K562 (cell line): Measurements from ENCODE around the gene SCPEP1. TPM values are rescaled to one million over a fixed set of nuclear protein-coding genes. Genes with fewer than 3 reads are reported as not detected.

ENCODE experiments used
- ATAC-seq: fragments of 200-7000 bp; cut with Tn5 transposase; 3 replicates; pipeline ENCODE4 v1.9.1; 2020; ENCODE audit warnings: moderate library complexity
- BruUV-seq: library from RNA; stranded (reverse); fragments of 400-500 nt; replicated peaks from 2 replicates; lab custom pipeline; 2021; lab: Mats Ljungman, UMichigan
- CTCF ChIA-PET: fragments of 300-600 bp; formaldehyde crosslinking; extraction: SDS; loops from one replicate; lab custom pipeline; 2021; ENCODE audit warnings: low intra/inter-chr PET ratio; lab: Yijun Ruan, JAX
- POLR2A ChIA-PET: fragments of 300-600, 350-650 bp; sonication (Branson Sonifier 250); formaldehyde crosslinking; extraction: SDS; loops from one replicate; lab custom pipeline; 2021; ENCODE audit warnings: antibody characterized with exemption, inconsistent platforms; lab: Yijun Ruan, JAX
- DNase-seq, 4 experiments: peaks; one replicate each; pipeline versions ENCODE4 v3.0.0 to v3.0.0-alpha.2; 2011 to 2018; ENCODE audit warnings: low spot score in 3 of 4, mixed read lengths in 3 of 4; ENCODE audit errors: extremely low read depth in 1 of 4
- FAIRE-seq: peaks from 2 replicates; lab custom pipeline; 2011; peaks lifted over from hg19 to GRCh38; lab: Jason Lieb, UNC
- H2AFZ ChIP-seq: 2 replicates; pipeline ENCODE4 v1.6.0; 2011; ENCODE audit warnings: low read depth, low read length, control low read depth, inconsistent platforms
- H3K27ac ChIP-seq: fragments of 200-600 bp; 3 replicates; pipeline ENCODE4 v1.8.0; 2011; ENCODE audit warnings: low read depth, mild to moderate bottlenecking, control low read depth, inconsistent platforms, low read length, moderate library complexity, mixed read lengths; ENCODE audit errors: extremely low read depth
- H3K27me3 ChIP-seq, 2 experiments: fragments of 300-600 bp in 1 of 2; 2 replicates in 1 of 2; 3 replicates in 1 of 2; pipeline versions ENCODE4 v1.6.0 to v1.8.0; 2011; ENCODE audit warnings: inconsistent platforms in 2 of 2, low read length in 2 of 2, mild to moderate bottlenecking in 1 of 2, mixed read lengths in 1 of 2, moderate library complexity in 1 of 2; ENCODE audit not compliant: control insufficient read depth in 2 of 2, insufficient read depth in 2 of 2
- H3K36me3 ChIP-seq: fragments of 300-600 bp; 3 replicates; pipeline ENCODE4 v1.8.0; 2011; ENCODE audit warnings: mild to moderate bottlenecking, low read length, inconsistent platforms; ENCODE audit not compliant: control insufficient read depth, insufficient read depth
- H3K4me1 ChIP-seq, 2 experiments: fragments of 200-600 bp in 1 of 2; replicated peaks in 1 of 2; 2 replicates in 1 of 2; 3 replicates in 1 of 2; pipeline versions ENCODE4 v1.5.1 to v1.8.0; 2011; ENCODE audit warnings: inconsistent platforms in 2 of 2, low read length in 2 of 2, mild to moderate bottlenecking in 1 of 2, mixed read lengths in 1 of 2, moderate library complexity in 1 of 2; ENCODE audit not compliant: control insufficient read depth in 2 of 2, insufficient read depth in 2 of 2
- H3K4me2 ChIP-seq: 2 replicates; pipeline ENCODE4 v1.6.1; 2011; ENCODE audit warnings: low read length, control low read depth, inconsistent platforms, mixed read lengths; ENCODE audit not compliant: insufficient read depth
- H3K4me3 ChIP-seq: fragments of 200-600 bp; sonication (generic), shearing (Covaris generic); 2 replicates; pipeline ENCODE4 v1.5.1; 2016; ENCODE audit warnings: control low read depth, inconsistent platforms
- H3K79me2 ChIP-seq: fragments of 200-600 bp; 3 replicates; pipeline ENCODE4 v1.8.0; 2011; ENCODE audit warnings: low read length, inconsistent platforms; ENCODE audit not compliant: control insufficient read depth, insufficient read depth
- H3K9ac ChIP-seq, 2 experiments: 2 replicates each; pipeline versions ENCODE4 v1.6.0 to v1.6.1; 2011; ENCODE audit warnings: low read depth in 2 of 2, low read length in 2 of 2, control low read depth in 1 of 2, inconsistent platforms in 1 of 2, mild to moderate bottlenecking in 1 of 2, mixed read lengths in 1 of 2; ENCODE audit not compliant: insufficient read depth in 1 of 2
- H3K9me1 ChIP-seq: one replicate; pipeline ENCODE4 v1.6.0; 2011; ENCODE audit warnings: inconsistent platforms, mild to moderate bottlenecking, low read length, moderate library complexity; ENCODE audit not compliant: control insufficient read depth, insufficient read depth
- H3K9me3 ChIP-seq: replicated peaks from 2 replicates; pipeline ENCODE4 v1.5.1; 2011; ENCODE audit warnings: low read depth, low read length, inconsistent platforms; ENCODE audit not compliant: control insufficient read depth, insufficient read depth
- H4K20me1 ChIP-seq: replicated peaks from 2 replicates; pipeline ENCODE4 v1.6.1; 2011; ENCODE audit warnings: low read length, inconsistent platforms, mixed read lengths; ENCODE audit not compliant: control insufficient read depth, insufficient read depth
- BCL6 ChIP-seq: fragments of 250-450 bp; sonication (Bioruptor Pico); IDR thresholded peaks from 2 replicates; pipeline ENCODE4 v1.4.0; 2020
- CBX2 ChIP-seq: fragments of 200-600 bp; sonication (generic); IDR thresholded peaks from one replicate; pipeline ENCODE4 v1.6.1; 2012; ENCODE audit warnings: mild to moderate bottlenecking, low read length, inconsistent platforms; ENCODE audit not compliant: insufficient read depth, poor library complexity, severe bottlenecking
- GTF2A2 ChIP-seq: IDR thresholded peaks from 2 replicates; pipeline ENCODE4 v1.6.1; 2016; ENCODE audit warnings: mild to moderate bottlenecking, missing genetic modification characterization, missing compliant biosample characterization
- GTF2F1 ChIP-seq: IDR thresholded peaks from 2 replicates; pipeline ENCODE4 v1.6.1; 2011; ENCODE audit warnings: low read depth, low read length, improper control_type of control experiment
- HDAC8 ChIP-seq: fragments of 450-650 bp; IDR thresholded peaks from 2 replicates; pipeline ENCODE4 v1.6.1; 2016; ENCODE audit warnings: mild to moderate bottlenecking, missing genetic modification characterization, moderate library complexity, missing compliant biosample characterization
- HMGN3 ChIP-seq: IDR thresholded peaks from 2 replicates; pipeline ENCODE4 v1.6.1; 2011; ENCODE audit warnings: borderline replicate concordance, low read depth, mild to moderate bottlenecking, mixed read lengths, low read length; ENCODE audit not compliant: insufficient read length; ENCODE audit errors: extremely low read depth
- NCOA4 ChIP-seq: fragments of 450-650 bp; IDR thresholded peaks from 2 replicates; pipeline ENCODE4 v1.6.1; 2018; ENCODE audit warnings: mild to moderate bottlenecking; ENCODE audit not compliant: partially characterized antibody
- PCBP1 ChIP-seq: fragments of 200-400 bp; formaldehyde crosslinking; IDR thresholded peaks from 2 replicates; pipeline ENCODE4 v1.6.1; 2018; ENCODE audit warnings: mild to moderate bottlenecking, low read depth, low read length; ENCODE audit not compliant: poor library complexity, severe bottlenecking
- POLR2AphosphoS5 ChIP-seq: IDR thresholded peaks from 2 replicates; pipeline ENCODE4 v1.6.1; 2011; ENCODE audit warnings: mild to moderate bottlenecking, low read depth, low read length, moderate library complexity; ENCODE audit not compliant: control insufficient read depth, insufficient read depth
- SRSF3 ChIP-seq: fragments of 200-400 bp; formaldehyde crosslinking; IDR thresholded peaks from 2 replicates; pipeline ENCODE4 v1.6.1; 2016; ENCODE audit warnings: mild to moderate bottlenecking, low read length, moderate library complexity; ENCODE audit not compliant: insufficient read depth
- STAT5B ChIP-seq: fragments of 250-450 bp; sonication (Bioruptor Pico); IDR thresholded peaks from 2 replicates; pipeline ENCODE4 v1.8.0; 2021; ENCODE audit warnings: mild to moderate bottlenecking, inconsistent platforms
- TBL1XR1 ChIP-seq, 2 experiments: IDR thresholded peaks; 2 replicates each; pipeline ENCODE4 v1.6.1; 2012; ENCODE audit warnings: improper control_type of control experiment in 2 of 2, low read length in 2 of 2, mild to moderate bottlenecking in 1 of 2
- XRCC3 ChIP-seq: fragments of 450-650 bp; IDR thresholded peaks from 2 replicates; pipeline ENCODE4 v1.6.1; 2017; ENCODE audit warnings: mild to moderate bottlenecking, moderate library complexity
- XRCC5 ChIP-seq: fragments of 200-400 bp; formaldehyde crosslinking; IDR thresholded peaks from 2 replicates; pipeline ENCODE4 v1.6.1; 2017; ENCODE audit warnings: low read depth, mild to moderate bottlenecking, low read length
- ZNF217 ChIP-seq: sonication (generic); formaldehyde crosslinking; IDR thresholded peaks from 2 replicates; pipeline ENCODE4 v1.8.0; 2022; ENCODE audit warnings: mild to moderate bottlenecking, missing genetic modification reagents
- ZNF324 ChIP-seq: fragments of 250-450 bp; sonication (Bioruptor Pico); IDR thresholded peaks from 2 replicates; pipeline ENCODE4 v1.4.0; 2020; ENCODE audit warnings: mild to moderate bottlenecking
- ZNF699 ChIP-seq: fragments of 250-450 bp; sonication (Bioruptor Pico); IDR thresholded peaks from 2 replicates; pipeline ENCODE4 v1.8.0; 2021; ENCODE audit warnings: mild to moderate bottlenecking, moderate library complexity; ENCODE audit not compliant: insufficient replicate concordance
- WGBS: fragments of 100-300 bp; shearing (Covaris generic); methylation state at CpG from one replicate; pipeline ENCODE4 v1.1.6; 2016; ENCODE audit warnings: low coverage, mixed read lengths; ENCODE audit not compliant: insufficient coverage; ENCODE audit errors: missing lambda C conversion rate; 5-methylcytosine and 5-hydroxymethylcytosine counted together
- in situ Hi-C: fragments of 300-500 bp; cut with MboI; formaldehyde crosslinking; loops from 4 replicates; pipeline ENCODE4 v1.15.0; 2018; ENCODE audit warnings: inconsistent platforms, mixed read lengths
- intact Hi-C: fragments of 100-400 bp; cut with micrococcal nuclease; formaldehyde crosslinking; loops from 2 replicates; pipeline ENCODE4 v1.14.2; 2022
- polyA plus RNA-seq, 8 experiments: library from polyadenylated mRNA; depleted of rRNA in 4 of 8; stranded (reverse) in 5 of 8; unstranded in 3 of 8; fragments of >200 nt; fragmentation: Nextera tagmentation in 2 of 8; fragmentation: Illumina TruSeq in 1 of 8; extraction: Ambion mirVana in 2 of 8; extraction: Trizol in 1 of 8; gene quantifications; 2 replicates each; pipeline versions ENCODE4 v1.2.1 to v1.2.3, GENCODE V29; 2011 to 2014; ENCODE audit warnings: inconsistent platforms in 1 of 8, missing spikeins in 1 of 8
- total RNA-seq, 7 experiments: library from RNA; depleted of rRNA in 6 of 7; stranded (reverse); fragments of >200 nt in 6 of 7; fragmentation: Illumina TruSeq in 2 of 7; extraction: Trizol in 2 of 7; gene quantifications; 2 replicates each; pipeline versions ENCODE4 v1.2.1 to v1.2.3, GENCODE V29; 2011 to 2021; ENCODE audit warnings: low replicate concordance in 1 of 7
- TF ChIP-seq, protein P1 (sequence below): sonication (generic); formaldehyde crosslinking; IDR thresholded peaks from 2 replicates; pipeline ENCODE4 v1.8.1; 2023; ENCODE audit warnings: mild to moderate bottlenecking, missing genetic modification reagents

SCPEP1 gene
- total and polyA plus RNA-seq, 9 of the 15 experiments (the other 6 are each of a cell fraction or from before 2014, with no cell fraction given) = 5.1 to 14.8 (median 7.2) TPM

DNA sequence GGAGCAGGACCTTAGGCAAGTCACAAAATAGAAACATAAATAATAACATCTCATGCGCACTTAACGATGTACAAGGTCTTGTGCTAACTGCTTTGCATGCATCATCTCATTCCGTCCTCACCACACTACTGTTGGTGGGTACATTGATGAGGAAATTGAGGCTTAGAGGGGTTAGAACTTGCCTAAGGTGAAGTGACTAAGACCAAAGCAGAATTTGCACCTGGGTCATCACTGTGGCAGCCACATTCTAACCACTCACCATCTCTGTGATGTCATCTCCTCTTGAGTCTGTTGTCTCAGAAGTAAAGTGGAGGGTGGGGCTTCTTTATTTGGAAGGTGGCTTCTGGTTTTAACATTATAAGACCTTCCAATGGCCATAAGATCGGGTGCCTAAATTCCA is 43.7 kb upstream of the SCPEP1 start:
- TF ChIP-seq POLR2AphosphoS5 = no peak
- TF ChIP-seq SRSF3 = no peak
- TF ChIP-seq, protein P1, sequence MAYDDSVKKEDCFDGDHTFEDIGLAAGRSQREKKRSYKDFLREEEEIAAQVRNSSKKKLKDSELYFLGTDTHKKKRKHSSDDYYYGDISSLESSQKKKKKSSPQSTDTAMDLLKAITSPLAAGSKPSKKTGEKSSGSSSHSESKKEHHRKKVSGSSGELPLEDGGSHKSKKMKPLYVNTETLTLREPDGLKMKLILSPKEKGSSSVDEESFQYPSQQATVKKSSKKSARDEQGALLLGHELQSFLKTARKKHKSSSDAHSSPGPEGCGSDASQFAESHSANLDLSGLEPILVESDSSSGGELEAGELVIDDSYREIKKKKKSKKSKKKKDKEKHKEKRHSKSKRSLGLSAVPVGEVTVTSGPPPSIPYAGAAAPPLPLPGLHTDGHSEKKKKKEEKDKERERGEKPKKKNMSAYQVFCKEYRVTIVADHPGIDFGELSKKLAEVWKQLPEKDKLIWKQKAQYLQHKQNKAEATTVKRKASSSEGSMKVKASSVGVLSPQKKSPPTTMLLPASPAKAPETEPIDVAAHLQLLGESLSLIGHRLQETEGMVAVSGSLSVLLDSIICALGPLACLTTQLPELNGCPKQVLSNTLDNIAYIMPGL = no peak
- no peak for TF ChIP-seq NCOA4
- TF ChIP-seq GTF2A2 = no peak
- TF ChIP-seq PCBP1 = no peak
- TF ChIP-seq GTF2F1 = no peak
- TF ChIP-seq TBL1XR1 (IDR thresholded peaks at IDR 0.05; ENCODE audit: low read length in 2 of 2) = no peak
- no peak for TF ChIP-seq BCL6 (CRISPR knock-in tag)
- TF ChIP-seq HMGN3 = no peak
- no peak for TF ChIP-seq ZNF324 (CRISPR knock-in tag)
- TF ChIP-seq CBX2 = no peak
- no peak for TF ChIP-seq STAT5B
- TF ChIP-seq XRCC3 = no peak
- no peak for TF ChIP-seq XRCC5
- no peak for TF ChIP-seq HDAC8 (tag)
- TF ChIP-seq ZNF699 (CRISPR knock-in tag) = no peak
- no peak for TF ChIP-seq ZNF217 (CRISPR knock-in tag)
- TF ChIP-seq, all 486 proteins: peak for 0
- Histone ChIP-seq H3K4me1 (peaks cover 8% of the 10 kb centered on the region in 2 experiments; a peak in 3 of 5 replicates), H3K27me3 (no peaks in the 10 kb centered on the region), H3K4me2 (no peak overlapping the region), H4K20me1 (no peaks in the 10 kb centered on the region), H3K9me3 (no peaks in the 10 kb centered on the region), H3K27ac (no peak overlapping the region), H2AFZ (no peak overlapping the region), H3K36me3 (peaks cover 40% of the 10 kb centered on the region), H3K9me1 (no peaks in the 10 kb centered on the region), H3K79me2 (no peaks in the 10 kb centered on the region), H3K9ac (no peak overlapping the region), H3K4me3 (no peak overlapping the region)
- in situ Hi-C loops (no loop called here), intact Hi-C loops (loop anchor here (10.0 kb wide), 1 partner anchor 439 kb away; no protein-coding TSS in a partner anchor)
- ChIA-PET CTCF (no interaction called here), POLR2A (no interaction called here)
- FAIRE-seq = no peak
- no peak for DNase-seq
- ATAC-seq = no peak
- WGBS = 91% methylated on average over 4 of the region's 4 CpGs
- no TSS peak for BruUV-seq
